ENCODE data around the gene ZNF750.

ZNF750 gene

DNA sequence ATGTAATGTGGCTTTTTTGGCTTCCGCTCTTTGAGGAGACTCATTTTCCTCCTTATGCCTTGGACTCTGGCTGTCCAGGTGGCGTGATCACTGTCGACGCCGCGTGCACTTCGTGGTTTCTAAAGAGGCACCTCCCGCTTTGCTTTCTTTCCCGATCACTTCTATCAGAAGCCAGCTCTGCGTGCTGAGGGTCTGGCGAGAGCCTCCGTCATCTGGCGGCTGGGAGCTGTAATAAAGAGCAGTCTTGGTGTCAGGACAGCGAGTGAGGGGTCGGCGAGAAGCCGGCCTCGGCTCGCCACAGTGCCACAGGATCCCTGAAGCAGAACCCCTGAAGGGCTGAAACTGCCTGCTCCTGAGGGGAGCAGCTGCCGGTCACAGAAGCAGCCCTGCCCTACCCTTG, 7.4 kb downstream of the ZNF750 start:
- peaks cover 19% of the 10 kb centered on the region for H3K36me3 ChIP-seq (ENCODE audit: low read depth)
- H3K9me3 ChIP-seq (ENCODE audit: severe bottlenecking), result no peaks in the 10 kb centered on the region
- H3K27me3 ChIP-seq (ENCODE audit: insufficient read depth, poor library complexity, severe bottlenecking), result no peaks in the 10 kb centered on the region
- H3K4me1 ChIP-seq (ENCODE audit: insufficient read depth, poor library complexity, severe bottlenecking), result peaks cover 19% of the 10 kb centered on the region
- ATAC-seq (ENCODE audit: low read depth), result no peak
- no peak overlapping the region for H3K4me3 ChIP-seq (ENCODE audit: severe bottlenecking)
- DNase-seq (ENCODE audit: low spot score), result peak; percentile 59
- no peak overlapping the region for H3K27ac ChIP-seq (ENCODE audit: poor library complexity, severe bottlenecking)
- TF ChIP-seq, protein P1, sequence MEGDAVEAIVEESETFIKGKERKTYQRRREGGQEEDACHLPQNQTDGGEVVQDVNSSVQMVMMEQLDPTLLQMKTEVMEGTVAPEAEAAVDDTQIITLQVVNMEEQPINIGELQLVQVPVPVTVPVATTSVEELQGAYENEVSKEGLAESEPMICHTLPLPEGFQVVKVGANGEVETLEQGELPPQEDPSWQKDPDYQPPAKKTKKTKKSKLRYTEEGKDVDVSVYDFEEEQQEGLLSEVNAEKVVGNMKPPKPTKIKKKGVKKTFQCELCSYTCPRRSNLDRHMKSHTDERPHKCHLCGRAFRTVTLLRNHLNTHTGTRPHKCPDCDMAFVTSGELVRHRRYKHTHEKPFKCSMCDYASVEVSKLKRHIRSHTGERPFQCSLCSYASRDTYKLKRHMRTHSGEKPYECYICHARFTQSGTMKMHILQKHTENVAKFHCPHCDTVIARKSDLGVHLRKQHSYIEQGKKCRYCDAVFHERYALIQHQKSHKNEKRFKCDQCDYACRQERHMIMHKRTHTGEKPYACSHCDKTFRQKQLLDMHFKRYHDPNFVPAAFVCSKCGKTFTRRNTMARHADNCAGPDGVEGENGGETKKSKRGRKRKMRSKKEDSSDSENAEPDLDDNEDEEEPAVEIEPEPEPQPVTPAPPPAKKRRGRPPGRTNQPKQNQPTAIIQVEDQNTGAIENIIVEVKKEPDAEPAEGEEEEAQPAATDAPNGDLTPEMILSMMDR (IDR thresholded peaks at IDR 0.05; ENCODE audit: poor library complexity, severe bottlenecking), result no peak

DNA sequence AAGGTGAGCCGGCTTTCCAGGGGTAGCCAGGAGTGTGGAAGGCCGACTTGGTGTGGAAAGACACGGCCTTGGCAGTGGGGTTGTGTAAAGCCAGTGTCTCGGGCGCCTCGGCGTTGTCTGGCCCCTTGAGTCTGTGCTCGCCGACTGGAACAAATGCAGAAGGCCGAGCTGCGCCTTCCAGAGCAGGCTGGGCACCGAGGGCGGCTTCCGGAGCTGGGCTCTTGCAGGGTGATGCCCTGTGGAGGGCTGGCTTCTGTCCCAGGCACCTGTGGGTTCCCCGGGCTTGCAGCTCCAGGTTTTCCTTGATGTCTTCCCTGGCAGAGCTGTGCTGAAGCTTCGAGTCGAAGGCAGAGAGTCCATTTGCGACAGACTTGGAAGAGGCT, 8.0 kb downstream of the ZNF750 start:
- H3K4me1 ChIP-seq (ENCODE audit: insufficient read depth, poor library complexity, severe bottlenecking), result peaks cover 14% of the 10 kb centered on the region
- ATAC-seq (ENCODE audit: low read depth) (no peak), DNase-seq (ENCODE audit: low spot score) (no peak)
- no peak overlapping the region for H3K27ac ChIP-seq (ENCODE audit: poor library complexity, severe bottlenecking)
- H3K9me3 ChIP-seq (ENCODE audit: severe bottlenecking), result no peaks in the 10 kb centered on the region
- no peaks in the 10 kb centered on the region for H3K27me3 ChIP-seq (ENCODE audit: insufficient read depth, poor library complexity, severe bottlenecking)
- TF ChIP-seq, protein P1 (IDR thresholded peaks at IDR 0.05; ENCODE audit: poor library complexity, severe bottlenecking), result no peak
- peaks cover 15% of the 10 kb centered on the region for H3K36me3 ChIP-seq (ENCODE audit: low read depth)
- H3K4me3 ChIP-seq (ENCODE audit: severe bottlenecking), result no peak overlapping the region

DNA sequence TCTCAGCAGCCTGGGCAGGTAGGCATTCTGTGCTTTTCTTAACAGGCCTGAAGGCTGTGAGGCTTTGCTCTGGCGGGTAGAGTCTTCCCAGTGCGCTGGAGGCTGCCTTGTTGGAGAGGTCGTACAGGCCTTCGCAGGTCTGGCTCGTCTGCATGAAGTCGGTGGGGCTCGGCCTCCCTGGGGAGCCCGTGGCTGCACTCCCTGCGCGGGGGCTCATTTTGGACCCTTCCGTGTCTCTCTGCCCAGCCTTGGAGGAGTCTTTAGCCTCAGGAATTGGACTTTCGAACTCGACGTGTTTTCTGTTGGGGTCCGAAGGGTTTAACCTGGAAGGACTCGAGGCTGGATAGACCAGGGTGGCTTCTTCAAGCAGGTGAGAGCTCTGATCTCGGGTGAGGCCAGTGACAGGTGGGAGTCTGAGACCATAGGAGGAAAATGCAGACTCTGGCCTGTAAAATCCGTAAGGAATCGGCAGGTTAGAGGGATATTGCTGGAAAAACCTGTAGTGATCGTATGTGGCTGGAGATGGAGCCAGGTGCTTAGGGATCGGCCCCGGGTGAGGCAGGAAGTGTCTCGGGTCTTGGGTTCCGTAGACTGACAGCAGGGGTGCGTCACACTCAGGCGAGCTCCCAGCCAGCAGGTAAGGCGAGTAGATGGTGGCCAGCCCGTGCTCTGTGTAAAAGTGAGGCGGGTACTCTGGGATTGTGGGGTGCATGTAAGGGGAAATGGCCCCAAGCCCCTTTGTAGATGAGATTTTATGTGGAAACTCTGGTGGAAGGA, 8.6 kb downstream of the ZNF750 start:
- ATAC-seq (ENCODE audit: low read depth) (no peak), DNase-seq (ENCODE audit: low spot score) (no peak)
- Histone ChIP-seq H3K27me3 (ENCODE audit: insufficient read depth, poor library complexity, severe bottlenecking) (no peaks in the 10 kb centered on the region), H3K9me3 (ENCODE audit: severe bottlenecking) (no peaks in the 10 kb centered on the region), H3K36me3 (ENCODE audit: low read depth) (peaks cover 18% of the 10 kb centered on the region), H3K27ac (ENCODE audit: poor library complexity, severe bottlenecking) (no peak overlapping the region), H3K4me1 (ENCODE audit: insufficient read depth, poor library complexity, severe bottlenecking) (peaks cover 8% of the 10 kb centered on the region), H3K4me3 (ENCODE audit: severe bottlenecking) (no peak overlapping the region)
- TF ChIP-seq, protein P1 (IDR thresholded peaks at IDR 0.05; ENCODE audit: poor library complexity, severe bottlenecking), result no peak

DNA sequence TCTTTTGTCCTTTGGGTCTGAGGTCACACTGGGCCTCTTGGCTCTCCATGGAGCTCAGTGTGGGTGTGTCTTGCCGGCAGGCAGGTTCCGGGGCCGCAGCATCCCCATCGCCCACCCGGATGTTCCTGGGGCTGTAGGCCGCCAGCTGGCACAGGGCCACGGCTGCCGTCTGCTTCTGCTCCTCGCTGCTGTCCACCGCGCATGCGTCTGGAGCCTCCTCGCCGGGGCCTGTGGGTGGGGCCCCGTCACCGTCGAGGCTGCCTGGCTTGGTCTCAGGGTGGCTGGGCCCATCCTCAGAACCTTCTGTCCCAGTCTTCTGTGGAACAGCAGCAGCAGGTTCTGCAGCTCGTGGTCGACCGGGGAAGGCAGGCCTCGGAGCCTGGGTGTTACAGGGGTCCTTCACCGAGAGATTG, 9.6 kb downstream of the ZNF750 start:
- peaks cover 21% of the 10 kb centered on the region for H3K36me3 ChIP-seq (ENCODE audit: low read depth)

More for the DNA sequence above, 9.6 kb downstream of the ZNF750 start:
- TF ChIP-seq, protein P1 (IDR thresholded peaks at IDR 0.05; ENCODE audit: poor library complexity, severe bottlenecking), result no peak
- Histone ChIP-seq H3K4me3 (ENCODE audit: severe bottlenecking) (no peak overlapping the region), H3K9me3 (ENCODE audit: severe bottlenecking) (no peaks in the 10 kb centered on the region), H3K27me3 (ENCODE audit: insufficient read depth, poor library complexity, severe bottlenecking) (no peaks in the 10 kb centered on the region), H3K27ac (ENCODE audit: poor library complexity, severe bottlenecking) (no peak overlapping the region), H3K4me1 (ENCODE audit: insufficient read depth, poor library complexity, severe bottlenecking) (peaks cover 2% of the 10 kb centered on the region)
- DNase-seq (ENCODE audit: low spot score) (no peak), ATAC-seq (ENCODE audit: low read depth) (no peak)

Data from RWPE2 (cell line).